K562 (cell line): ENCODE measurements around the gene GTF2I. TPM values are rescaled to one million over a fixed set of nuclear protein-coding genes. Genes with fewer than 3 reads are reported as not detected.

Source experiments
- ARNT ChIP-seq, 2 experiments: fragments of 450-650 bp; IDR thresholded peaks; 2 replicates each; pipeline ENCODE4 v1.6.1; 2016; ENCODE audit warnings: mild to moderate bottlenecking in 1 of 2
- FOXM1 ChIP-seq, 2 experiments: fragments of 450-650 bp in 1 of 2; sonication (generic) in 1 of 2; formaldehyde crosslinking in 1 of 2; IDR thresholded peaks; 2 replicates each; pipeline versions ENCODE4 v1.6.1 to v1.9.0; 2017 to 2022; ENCODE audit warnings: low read depth in 2 of 2, mild to moderate bottlenecking in 2 of 2, missing genetic modification reagents in 1 of 2, moderate library complexity in 1 of 2
- HDAC2 ChIP-seq: fragments of 450-650 bp; IDR thresholded peaks from 2 replicates; pipeline ENCODE4 v1.6.1; 2016; ENCODE audit warnings: mild to moderate bottlenecking
- HNRNPL ChIP-seq: fragments of 200-400 bp; formaldehyde crosslinking; IDR thresholded peaks from 2 replicates; pipeline ENCODE4 v1.6.1; 2017; ENCODE audit warnings: low read depth, mild to moderate bottlenecking, low read length
- PHB2 ChIP-seq: fragments of 450-650 bp; IDR thresholded peaks from 2 replicates; pipeline ENCODE4 v1.6.1; 2017; ENCODE audit warnings: low read depth
- PREB ChIP-seq: sonication (generic); formaldehyde crosslinking; IDR thresholded peaks from 2 replicates; pipeline ENCODE4 v1.8.1; 2023; ENCODE audit warnings: mild to moderate bottlenecking, missing genetic modification reagents
- SIRT6 ChIP-seq: IDR thresholded peaks from one replicate; pipeline ENCODE4 v1.6.1; 2012; ENCODE audit warnings: low read depth, mild to moderate bottlenecking, control low read depth, inconsistent platforms, low read length, moderate library complexity
- TSC22D4 ChIP-seq: fragments of 450-650 bp; IDR thresholded peaks from 2 replicates; pipeline ENCODE4 v1.6.1; 2016; ENCODE audit warnings: missing genetic modification characterization, missing biosample characterization, control low read depth
- polyA plus RNA-seq, 8 experiments: library from polyadenylated mRNA; depleted of rRNA in 4 of 8; stranded (reverse) in 5 of 8; unstranded in 3 of 8; fragments of >200 nt; fragmentation: Nextera tagmentation in 2 of 8; fragmentation: Illumina TruSeq in 1 of 8; extraction: Ambion mirVana in 2 of 8; extraction: Trizol in 1 of 8; gene quantifications; 2 replicates each; pipeline versions ENCODE4 v1.2.1 to v1.2.3, GENCODE V29; 2011 to 2014; ENCODE audit warnings: inconsistent platforms in 1 of 8, missing spikeins in 1 of 8
- total RNA-seq, 7 experiments: library from RNA; depleted of rRNA in 6 of 7; stranded (reverse); fragments of >200 nt in 6 of 7; fragmentation: Illumina TruSeq in 2 of 7; extraction: Trizol in 2 of 7; gene quantifications; 2 replicates each; pipeline versions ENCODE4 v1.2.1 to v1.2.3, GENCODE V29; 2011 to 2021; ENCODE audit warnings: low replicate concordance in 1 of 7
- TF ChIP-seq, protein P1 (sequence below): IDR thresholded peaks from 2 replicates; pipeline ENCODE4 v1.6.1; 2011; ENCODE audit warnings: borderline replicate concordance, low read depth, mild to moderate bottlenecking, moderate library complexity, low read length; ENCODE audit not compliant: insufficient read depth, poor library complexity, severe bottlenecking

The GTF2I gene
- total and polyA plus RNA-seq, 9 of the 15 experiments (the other 6 are each of a cell fraction or from before 2014, with no cell fraction given): 8.4 to 161 (median 90.0) TPM

- no peak for TF ChIP-seq ARNT (IDR thresholded peaks at IDR 0.05)
- TF ChIP-seq HDAC2: no peak
- TF ChIP-seq, protein P1, sequence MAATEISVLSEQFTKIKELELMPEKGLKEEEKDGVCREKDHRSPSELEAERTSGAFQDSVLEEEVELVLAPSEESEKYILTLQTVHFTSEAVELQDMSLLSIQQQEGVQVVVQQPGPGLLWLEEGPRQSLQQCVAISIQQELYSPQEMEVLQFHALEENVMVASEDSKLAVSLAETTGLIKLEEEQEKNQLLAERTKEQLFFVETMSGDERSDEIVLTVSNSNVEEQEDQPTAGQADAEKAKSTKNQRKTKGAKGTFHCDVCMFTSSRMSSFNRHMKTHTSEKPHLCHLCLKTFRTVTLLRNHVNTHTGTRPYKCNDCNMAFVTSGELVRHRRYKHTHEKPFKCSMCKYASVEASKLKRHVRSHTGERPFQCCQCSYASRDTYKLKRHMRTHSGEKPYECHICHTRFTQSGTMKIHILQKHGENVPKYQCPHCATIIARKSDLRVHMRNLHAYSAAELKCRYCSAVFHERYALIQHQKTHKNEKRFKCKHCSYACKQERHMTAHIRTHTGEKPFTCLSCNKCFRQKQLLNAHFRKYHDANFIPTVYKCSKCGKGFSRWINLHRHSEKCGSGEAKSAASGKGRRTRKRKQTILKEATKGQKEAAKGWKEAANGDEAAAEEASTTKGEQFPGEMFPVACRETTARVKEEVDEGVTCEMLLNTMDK: no peak
- TF ChIP-seq PREB (CRISPR knock-in tag): no peak
- no peak for TF ChIP-seq HNRNPL
- no peak for TF ChIP-seq TSC22D4
- no peak for TF ChIP-seq FOXM1 (IDR thresholded peaks at IDR 0.05; ENCODE audit: low read depth)
- no peak for TF ChIP-seq FOXM1 (CRISPR knock-in tag; IDR thresholded peaks at IDR 0.05; ENCODE audit: low read depth)
- TF ChIP-seq SIRT6: no peak
- no peak for TF ChIP-seq PHB2
- TF ChIP-seq, all 486 proteins: peak for 0
Measured at GRCh38 chr7:74690474-74690873, 33.0 kb downstream of the GTF2I start (continued).
